Measurements from ENCODE around the gene ARHGAP31.

DNA sequence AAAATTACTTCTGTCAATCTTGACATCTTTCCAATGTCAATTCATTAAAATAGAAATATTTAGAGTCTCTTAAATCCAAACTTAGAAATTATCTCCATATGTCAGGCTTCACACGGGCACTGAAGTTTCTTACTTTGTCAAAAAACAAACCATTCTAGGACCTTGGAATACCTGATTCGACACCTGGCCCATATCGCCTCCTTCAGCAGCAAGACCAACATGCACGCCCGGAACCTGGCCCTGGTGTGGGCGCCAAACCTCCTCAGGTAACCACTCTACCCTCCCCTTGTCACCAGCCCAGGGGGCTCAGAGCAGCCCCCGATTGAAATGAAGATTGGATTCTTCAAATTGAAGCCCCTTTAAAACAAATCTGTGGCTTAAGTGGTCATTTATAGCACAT lies 88.0 kb downstream of the ARHGAP31 start:
- TF ChIP-seq CTCF (IDR thresholded peaks at IDR 0.05): no peak
- no peak for TF ChIP-seq POLR2A (IDR thresholded peaks at IDR 0.05)

All from stomach (tissue), 4 donors.